SH-SY5Y (cell line): ENCODE measurements around the gene TMOD2.

Experiments
- GATA2 ChIP-seq: IDR thresholded peaks from 2 replicates; pipeline ENCODE4 v1.6.1; 2011; ENCODE audit warnings: mild to moderate bottlenecking, low read depth, low read length
- GATA3 ChIP-seq: IDR thresholded peaks from 2 replicates; pipeline ENCODE4 v1.6.1; 2011; ENCODE audit warnings: low read depth, mild to moderate bottlenecking, low read length, moderate library complexity

DNA sequence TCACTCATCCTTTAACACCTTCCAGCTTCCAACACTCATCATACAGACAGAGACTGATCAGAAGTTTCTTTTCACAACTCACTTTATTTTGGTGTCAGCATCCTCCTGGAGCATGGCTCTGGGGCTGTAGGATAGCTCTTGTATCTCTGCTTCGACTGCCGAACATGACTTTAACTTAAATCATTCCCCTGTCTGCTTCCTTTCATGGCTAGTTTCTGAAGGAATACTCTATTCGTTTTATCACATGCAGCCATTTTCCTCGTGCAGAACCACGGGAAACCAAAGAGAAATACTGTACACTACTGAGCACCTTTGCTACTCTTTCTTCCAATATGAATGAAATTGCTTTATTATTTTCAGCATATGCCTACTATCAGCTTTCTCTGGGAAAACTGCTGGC lies 2.1 kb upstream of the TMOD2 start:
- TF ChIP-seq GATA3, result no peak
- TF ChIP-seq GATA2, result no peak
